ENCODE data around the gene COQ8B.
"Not testable (repeated sequence)": the region's sequence is repeated elsewhere in the genome, so short reads cannot be mapped to it uniquely, and the experiment has no call there.

The COQ8B gene

DNA sequence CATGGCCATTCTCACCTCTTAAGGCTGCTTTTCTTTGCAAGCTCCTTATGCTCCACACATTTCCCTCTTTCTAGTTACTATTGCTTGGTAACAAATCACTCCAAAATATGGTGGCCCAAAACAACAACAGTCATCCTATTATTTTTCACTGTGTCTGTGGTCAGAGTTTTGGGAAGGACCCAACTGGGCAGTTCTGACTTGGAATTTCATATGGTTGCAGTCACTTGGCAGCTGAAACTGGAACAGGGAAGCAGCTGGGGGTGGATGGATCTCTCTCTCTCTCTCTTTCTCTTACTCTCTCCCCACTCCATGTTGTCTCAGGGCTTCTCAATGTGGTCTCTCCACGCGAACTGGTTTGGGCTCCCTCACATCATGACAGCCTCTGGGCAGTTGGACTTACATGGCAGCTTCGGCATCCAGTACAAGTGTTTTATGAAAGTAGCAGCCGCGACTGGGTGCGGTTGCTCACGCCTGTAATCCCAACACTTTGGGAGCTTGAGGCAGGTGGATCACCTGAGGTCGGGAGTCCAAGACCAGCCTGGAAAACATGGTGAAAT lies 65.9 kb downstream of the COQ8B start:
- H3K36me3 ChIP-seq (ENCODE audit: control insufficient read depth, low read length), result no peaks in the 10 kb centered on the region
- no peaks in the 10 kb centered on the region for H3F3A ChIP-seq (ENCODE audit: control insufficient read depth, insufficient read depth)
- no peaks in the 10 kb centered on the region for H4K20me1 ChIP-seq (ENCODE audit: control insufficient read depth, insufficient read depth, low read depth, low read length)
- no peaks in the 10 kb centered on the region for H3K9me3 ChIP-seq (ENCODE audit: control insufficient read depth, insufficient read depth, low read length)
- TF ChIP-seq EZH2phosphoT487 (IDR thresholded peaks at IDR 0.05; ENCODE audit: borderline replicate concordance, low read length), result no peak
- TF ChIP-seq CTCF (IDR thresholded peaks at IDR 0.05; ENCODE audit: low read depth, low read length, poor library complexity, severe bottlenecking), result no peak
- no peaks in the 10 kb centered on the region for H3K4me1 ChIP-seq (ENCODE audit: control insufficient read depth, low read length)
- H3K4me3 ChIP-seq (ENCODE audit: low read length), result no peak overlapping the region
- no peak overlapping the region for H3K27ac ChIP-seq (ENCODE audit: low read depth, low read length)
- no peak overlapping the region for H3K4me2 ChIP-seq (ENCODE audit: low read length)
- no peaks in the 10 kb centered on the region for H3K9me2 ChIP-seq (replicated peaks; ENCODE audit: control insufficient read depth, low read length)
- H3K79me2 ChIP-seq (ENCODE audit: control insufficient read depth, low read length), result no peaks in the 10 kb centered on the region
- H3K27me3 ChIP-seq (ENCODE audit: control insufficient read depth, low read length), result no peaks in the 10 kb centered on the region

GRCh38 chr19:40649903-40650675 lies 66.6 kb downstream of the COQ8B start:
- not testable (repeated sequence) for H3K27ac ChIP-seq (ENCODE audit: low read depth, low read length); H4K20me1 ChIP-seq (ENCODE audit: control insufficient read depth, insufficient read depth, low read depth, low read length); H3K9me3 ChIP-seq (ENCODE audit: control insufficient read depth, insufficient read depth, low read length); H3K4me1 ChIP-seq (ENCODE audit: control insufficient read depth, low read length); H3F3A ChIP-seq (ENCODE audit: control insufficient read depth, insufficient read depth); H3K4me2 ChIP-seq (ENCODE audit: low read length); H3K4me3 ChIP-seq (ENCODE audit: low read length); H3K27me3 ChIP-seq (ENCODE audit: control insufficient read depth, low read length); H3K9me2 ChIP-seq (replicated peaks; ENCODE audit: control insufficient read depth, low read length); H3K36me3 ChIP-seq (ENCODE audit: control insufficient read depth, low read length); H3K79me2 ChIP-seq (ENCODE audit: control insufficient read depth, low read length)

GRCh38 chr19:40646743-40647254 lies 69.9 kb downstream of the COQ8B start:
- H3K4me3 ChIP-seq (ENCODE audit: low read length), result no peak overlapping the region
- H4K20me1 ChIP-seq (ENCODE audit: control insufficient read depth, insufficient read depth, low read depth, low read length), result no peaks in the 10 kb centered on the region
- H3K9me3 ChIP-seq (ENCODE audit: control insufficient read depth, insufficient read depth, low read length), result no peaks in the 10 kb centered on the region
- no peak for TF ChIP-seq EZH2phosphoT487 (IDR thresholded peaks at IDR 0.05; ENCODE audit: borderline replicate concordance, low read length)
- TF ChIP-seq CTCF (IDR thresholded peaks at IDR 0.05; ENCODE audit: low read depth, low read length, poor library complexity, severe bottlenecking), result no peak
- no peaks in the 10 kb centered on the region for H3F3A ChIP-seq (ENCODE audit: control insufficient read depth, insufficient read depth)
- no peaks in the 10 kb centered on the region for H3K9me2 ChIP-seq (replicated peaks; ENCODE audit: control insufficient read depth, low read length)
- no peak overlapping the region for H3K4me2 ChIP-seq (ENCODE audit: low read length)
- H3K27me3 ChIP-seq (ENCODE audit: control insufficient read depth, low read length), result no peaks in the 10 kb centered on the region
- H3K79me2 ChIP-seq (ENCODE audit: control insufficient read depth, low read length), result no peaks in the 10 kb centered on the region
- no peak overlapping the region for H3K27ac ChIP-seq (ENCODE audit: low read depth, low read length)
- H3K36me3 ChIP-seq (ENCODE audit: control insufficient read depth, low read length), result no peaks in the 10 kb centered on the region
- peaks cover 4% of the 10 kb centered on the region for H3K4me1 ChIP-seq (ENCODE audit: control insufficient read depth, low read length)

- H3K27ac ChIP-seq (ENCODE audit: low read depth, low read length), result no peak overlapping the region
- no peaks in the 10 kb centered on the region for H3K9me3 ChIP-seq (ENCODE audit: control insufficient read depth, insufficient read depth, low read length)
- TF ChIP-seq CTCF (IDR thresholded peaks at IDR 0.05; ENCODE audit: low read depth, low read length, poor library complexity, severe bottlenecking) (no peak), EZH2phosphoT487 (IDR thresholded peaks at IDR 0.05; ENCODE audit: borderline replicate concordance, low read length) (no peak)
- no peaks in the 10 kb centered on the region for H3K27me3 ChIP-seq (ENCODE audit: control insufficient read depth, low read length)
- no peaks in the 10 kb centered on the region for H3K79me2 ChIP-seq (ENCODE audit: control insufficient read depth, low read length)
- no peak overlapping the region for H3K4me3 ChIP-seq (ENCODE audit: low read length)
- H4K20me1 ChIP-seq (ENCODE audit: control insufficient read depth, insufficient read depth, low read depth, low read length), result no peaks in the 10 kb centered on the region
- no peaks in the 10 kb centered on the region for H3K9me2 ChIP-seq (replicated peaks; ENCODE audit: control insufficient read depth, low read length)
- H3F3A ChIP-seq (ENCODE audit: control insufficient read depth, insufficient read depth), result no peaks in the 10 kb centered on the region
- H3K4me2 ChIP-seq (ENCODE audit: low read length), result no peak overlapping the region
- peaks cover 29% of the 10 kb centered on the region for H3K4me1 ChIP-seq (ENCODE audit: control insufficient read depth, low read length)
- H3K36me3 ChIP-seq (ENCODE audit: control insufficient read depth, low read length), result no peaks in the 10 kb centered on the region
Observed at GRCh38 chr19:40642757-40643305, 73.9 kb downstream of the COQ8B start.

All from DOHH2 (cell line).